Right cardiac atrium (tissue), 5 donors: ENCODE measurements around the gene REEP6. TPM values are rescaled to one million over a fixed set of nuclear protein-coding genes. Genes with fewer than 3 reads are reported as not detected.
"Not testable (repeated sequence)": the region's sequence is repeated elsewhere in the genome, so short reads cannot be mapped to it uniquely, and the experiment has no call there.

Experiments used
- ATAC-seq, 2 donors: fragments of 200-7000 bp; cut with Tn5 transposase; one replicate each; pipeline versions ENCODE4 v1.8.0 to v1.9.1; 2020; ENCODE audit warnings: moderate library complexity in 2 of 2, mild to moderate bottlenecking in 1 of 2
- DNase-seq, 3 donors: peaks; one replicate each; pipeline ENCODE4 v3.0.0-alpha.2; 2020
- H3K27ac ChIP-seq: one replicate; pipeline ENCODE4 v1.5.1; 2013; ENCODE audit warnings: mild to moderate bottlenecking, low read length, control low read depth, moderate library complexity
- H3K27me3 ChIP-seq: one replicate; pipeline ENCODE4 v1.6.1; 2013; ENCODE audit not compliant: control insufficient read depth, insufficient read depth
- H3K4me1 ChIP-seq: one replicate; pipeline ENCODE4 v1.6.1; 2013; ENCODE audit warnings: low read length; ENCODE audit not compliant: control insufficient read depth, insufficient read depth
- H3K4me3 ChIP-seq: one replicate; pipeline ENCODE4 v1.5.1; 2013; ENCODE audit warnings: low read length, control low read depth
- H3K9me3 ChIP-seq: one replicate; pipeline ENCODE4 v1.6.1; 2013; ENCODE audit warnings: low read length; ENCODE audit not compliant: control insufficient read depth
- WGBS: extraction: QIAGEN DNeasy Blood & Tissue Kit; methylation state at CpG from one replicate; pipeline ENCODE4 v1.1.7; 2013; 5-methylcytosine and 5-hydroxymethylcytosine counted together
- intact Hi-C, 4 donors: fragments of 100-400 bp; cut with DNase I; formaldehyde crosslinking; loops; one replicate each; pipeline versions ENCODE4 v1.11.0 to v1.14.0; 2022 to 2023
- polyA plus RNA-seq: library from polyadenylated mRNA; stranded (reverse); fragments of 200-250 nt; gene quantifications from one replicate; pipeline ENCODE4 v1.2.3, GENCODE V29; 2013
- total RNA-seq, 4 donors: library from RNA; stranded (reverse); fragmentation: NEBNext Ultra II Directional; extraction: Animal tissue kit (Norgen Biotek cat#: 25700); gene quantifications; one replicate each; pipeline ENCODE4 v1.2.1, GENCODE V29; 2021
- donor health status: healthy with polysubstance abuse.
- donor health status: DM: no; HTN: yes; CAD: no.
- donor health status: DM: no; HTN: no; CAD: no.
- donor health status: DM: no; HTN: yes; CAD: no; lungs with severe emphysema.
- donor health status: DM: yes; HTN: yes; CAD: no.

REEP6 gene
- total and polyA plus RNA-seq, 5 donors, result 1.1 to 7.5 (median 1.5) TPM

DNA sequence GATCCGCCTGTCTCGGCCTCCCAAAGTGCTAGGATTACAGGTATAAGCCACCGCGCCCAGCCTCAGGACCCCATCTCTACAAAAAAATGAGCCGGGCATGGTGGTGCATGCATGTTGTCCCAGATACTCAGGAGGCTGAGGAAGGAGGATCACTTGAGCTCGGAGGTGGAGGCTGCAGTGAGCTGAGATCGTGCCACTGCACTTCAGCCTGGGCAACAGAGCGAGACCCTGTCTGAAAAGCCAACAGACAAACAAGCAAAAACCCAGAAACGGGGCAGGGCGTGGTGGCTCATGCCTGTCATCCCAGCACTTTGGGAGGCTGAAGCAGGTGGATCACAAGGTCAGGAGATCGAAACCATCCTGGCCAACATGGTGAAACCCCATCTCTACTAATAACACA is 39.9 kb downstream of the REEP6 start:
- H3K27ac ChIP-seq, H3K4me3 ChIP-seq, intact Hi-C loops, H3K4me1 ChIP-seq, H3K9me3 ChIP-seq, ATAC-seq, H3K27me3 ChIP-seq: not testable (repeated sequence)
- WGBS, result 92% methylated on average over 11 of the region's 11 CpGs
- DNase-seq, result peak in 2 of 3 donors; percentile 6 to 27

GRCh38 chr19:1531587-1531986 is 40.6 kb downstream of the REEP6 start:
- DNase-seq (peak in 2 of 3 donors; percentile 30 to 32), ATAC-seq (no peak)
- Histone ChIP-seq H3K4me1 (no peaks in the 10 kb centered on the region), H3K4me3 (no peak overlapping the region), H3K27me3 (no peaks in the 10 kb centered on the region), H3K27ac (no peak overlapping the region), H3K9me3 (no peaks in the 10 kb centered on the region)
- WGBS, result 85% methylated on average over 11 of the region's 11 CpGs
- intact Hi-C loops, result no loop called here

DNA sequence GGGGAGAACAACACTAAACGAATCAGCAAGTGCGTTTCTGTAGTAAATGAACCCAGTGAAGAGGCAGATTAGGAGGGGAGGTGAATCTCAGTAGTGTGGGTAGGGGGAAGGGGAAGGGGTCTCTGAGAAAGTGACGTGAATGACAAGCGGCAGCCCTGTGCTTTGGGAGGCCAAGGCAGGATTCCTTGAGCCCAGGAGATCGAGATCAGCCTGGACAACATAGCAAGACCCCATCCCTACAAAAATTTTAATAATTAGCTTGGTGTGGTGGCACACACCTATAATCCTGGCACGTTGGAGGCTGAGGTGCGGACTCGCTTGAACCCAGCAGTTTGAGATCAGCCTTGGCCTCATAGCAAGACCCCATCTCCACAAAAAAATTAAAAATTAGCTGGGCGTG is 41.0 kb downstream of the REEP6 start:
- H3K4me3 ChIP-seq, result no peak overlapping the region
- ATAC-seq (no peak), DNase-seq (no peak)
- WGBS, result 90% methylated on average over 9 of the region's 9 CpGs
- intact Hi-C loops, result no loop called here
- H3K9me3 ChIP-seq, result no peaks in the 10 kb centered on the region
- H3K27ac ChIP-seq, result no peak overlapping the region
- no peaks in the 10 kb centered on the region for H3K4me1 ChIP-seq
- H3K27me3 ChIP-seq, result no peaks in the 10 kb centered on the region

DNA sequence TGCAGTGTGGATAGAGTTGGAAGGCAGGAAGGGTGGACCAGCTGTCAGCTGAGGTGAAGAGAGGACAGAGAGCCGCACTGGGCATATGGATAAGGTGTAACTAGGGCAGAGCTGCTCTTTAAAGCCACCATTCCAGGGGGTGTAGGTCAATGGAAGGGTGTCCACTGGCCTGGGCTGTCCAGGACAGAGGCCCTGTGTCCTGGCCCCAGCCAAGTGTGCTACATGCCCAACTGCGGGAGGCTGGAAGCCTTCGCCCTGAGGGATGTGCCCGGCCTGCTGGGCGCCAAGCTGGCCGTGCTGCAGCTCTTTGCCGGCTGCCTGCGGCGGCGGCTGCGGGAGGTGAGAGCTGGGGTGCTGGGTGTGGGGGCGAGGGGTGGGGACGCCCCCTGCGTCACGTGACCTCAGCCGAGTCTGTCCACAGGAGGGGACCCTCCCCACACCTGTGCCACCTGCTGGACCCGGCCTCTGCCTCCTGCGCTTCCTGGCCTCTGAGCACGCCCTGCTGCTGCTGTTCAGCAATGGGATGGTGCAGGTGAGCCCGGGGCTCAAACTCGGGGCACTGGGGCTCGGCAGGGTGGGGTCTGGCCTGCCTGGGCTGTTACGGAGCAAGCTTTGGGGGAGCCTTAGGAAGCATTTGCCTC is 42.6 kb downstream of the REEP6 start:
- peak in 1 of 2 donors; percentile 19 for ATAC-seq
- H3K4me1 ChIP-seq, result no peaks in the 10 kb centered on the region
- no peak overlapping the region for H3K4me3 ChIP-seq
- H3K9me3 ChIP-seq, result no peaks in the 10 kb centered on the region
- DNase-seq, result peak in 2 of 3 donors; percentile 16 to 19
- H3K27me3 ChIP-seq, result no peaks in the 10 kb centered on the region
- whole genome bisulfite sequencing, result 79% methylated on average over 23 of the region's 23 CpGs
- intact Hi-C loops, result no loop called here
- H3K27ac ChIP-seq, result no peak overlapping the region

GRCh38 chr19:1534972-1535371 is 44.0 kb downstream of the REEP6 start:
- Histone ChIP-seq H3K27ac (no peak overlapping the region), H3K4me1 (no peaks in the 10 kb centered on the region), H3K27me3 (no peaks in the 10 kb centered on the region), H3K9me3 (no peaks in the 10 kb centered on the region), H3K4me3 (no peak overlapping the region)
- ATAC-seq, result no peak
- DNase-seq, result peak in 2 of 3 donors; percentile 24 to 42
- intact Hi-C loops, result no loop called here
- 87% methylated on average over 14 of the region's 14 CpGs for WGBS

DNA sequence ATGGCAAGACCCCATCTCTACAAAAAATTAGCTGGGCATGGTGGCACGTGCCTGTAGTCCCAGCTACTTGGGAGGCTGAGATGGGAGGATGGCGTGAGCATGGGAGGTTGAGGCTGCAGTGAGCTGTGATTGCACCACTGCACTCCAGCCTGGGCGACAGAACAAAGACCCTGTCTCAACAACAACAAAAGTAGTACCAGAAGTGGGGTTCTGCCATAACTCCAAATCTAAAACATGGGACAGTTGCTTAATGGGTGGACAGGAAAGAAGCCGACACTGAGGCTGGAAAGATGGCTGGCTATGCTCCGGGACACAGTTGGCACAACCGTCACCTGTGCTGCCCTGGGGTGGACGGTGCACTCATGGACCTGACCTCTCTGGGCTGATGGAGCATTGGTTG is 44.7 kb downstream of the REEP6 start:
- ATAC-seq, H3K4me3 ChIP-seq, H3K4me1 ChIP-seq, H3K27me3 ChIP-seq, intact Hi-C loops, H3K27ac ChIP-seq, H3K9me3 ChIP-seq: not testable (repeated sequence)
- 92% methylated on average over 7 of the region's 7 CpGs for WGBS
- DNase-seq, result peak in 1 of 3 donors; percentile 20

DNA sequence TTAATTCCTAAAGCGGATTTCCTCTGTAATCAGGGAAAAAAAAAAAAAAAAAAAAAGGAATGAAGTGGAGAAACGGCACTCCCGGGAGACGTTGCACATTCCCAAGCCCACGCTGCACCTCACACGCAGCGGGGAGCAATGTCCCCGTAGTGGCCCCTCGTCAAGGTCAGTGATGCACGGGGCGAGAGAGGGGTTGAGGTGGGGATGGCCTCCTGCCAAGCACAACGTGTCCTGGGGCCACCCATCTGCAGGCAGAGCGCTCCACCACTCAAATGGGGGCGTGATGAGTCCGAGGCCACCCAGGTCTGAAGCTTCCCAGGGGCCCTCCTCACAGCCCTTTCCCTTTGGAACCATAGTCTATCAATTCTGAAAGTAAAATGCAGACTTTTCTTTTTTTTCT is 48.0 kb downstream of the REEP6 start:
- intact Hi-C loops, result loop anchor here in 1 of 4 donors (2.0 kb wide), 1 partner anchor 226 kb away; no protein-coding TSS in a partner anchor
- Histone ChIP-seq H3K27me3 (no peaks in the 10 kb centered on the region), H3K4me3 (no peak overlapping the region), H3K4me1 (no peaks in the 10 kb centered on the region), H3K27ac (no peak overlapping the region), H3K9me3 (no peaks in the 10 kb centered on the region)
- ATAC-seq, result peak in 1 of 2 donors; percentile 17
- 25% methylated on average over 15 of the region's 15 CpGs for WGBS
- no peak for DNase-seq

DNA sequence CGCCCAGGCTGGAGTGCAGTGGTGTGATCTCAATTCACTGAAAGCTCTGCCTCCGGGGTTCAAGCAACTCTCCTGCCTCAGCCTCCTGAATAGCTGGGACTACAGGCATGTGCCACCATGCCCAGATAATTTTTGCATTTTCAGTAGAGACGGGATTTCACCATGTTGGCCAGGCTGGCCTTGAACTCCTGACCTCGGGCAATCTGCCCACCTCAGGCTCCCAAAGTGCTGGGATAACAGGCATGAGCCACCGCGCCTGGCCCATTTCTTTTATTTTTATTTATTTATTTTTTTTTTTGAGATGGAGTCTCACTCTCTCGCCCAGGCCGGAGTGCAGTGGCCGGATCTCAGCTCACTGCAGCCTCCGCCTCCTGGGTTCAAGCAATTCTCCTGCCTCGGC is 48.8 kb downstream of the REEP6 start:
- DNase-seq, ATAC-seq, H3K4me1 ChIP-seq, H3K9me3 ChIP-seq, H3K4me3 ChIP-seq, H3K27me3 ChIP-seq, H3K27ac ChIP-seq: not testable (repeated sequence)
- intact Hi-C loops, result loop anchor here (2.0 to 10.0 kb wide), 2 partner anchors 225 kb away; no protein-coding TSS in a partner anchor
- WGBS, result 85% methylated on average over 11 of the region's 11 CpGs

- Histone ChIP-seq H3K4me3 (no peak overlapping the region), H3K4me1 (no peaks in the 10 kb centered on the region), H3K27ac (peak overlapping the region; percentile 42), H3K9me3 (no peaks in the 10 kb centered on the region), H3K27me3 (no peaks in the 10 kb centered on the region)
- ATAC-seq (peak; percentile 57 to 76), DNase-seq (peak in 2 of 3 donors; percentile 71 to 74)
- WGBS, result 23% methylated on average over 17 of the region's 17 CpGs
- intact Hi-C loops, result loop anchor here in 3 of 4 donors (10.0 kb wide), 1 partner anchor 224 kb away; no protein-coding TSS in a partner anchor
Measured at GRCh38 chr19:1540365-1540925, 49.5 kb downstream of the REEP6 start.
